Liver (tissue), 9 donors: ENCODE results near the gene HIF3A. TPM values are rescaled to one million over a fixed set of nuclear protein-coding genes. Genes with fewer than 3 reads are reported as not detected.

Experiments used
- DNase-seq: peaks from one replicate; pipeline ENCODE4 v3.0.0-alpha.2; 2017; ENCODE audit warnings: low spot score
- H3K27ac ChIP-seq, 2 donors: one replicate each; pipeline ENCODE4 v1.7.0; 2013; ENCODE audit warnings: inconsistent platforms in 2 of 2, low read length in 2 of 2, control low read depth in 1 of 2, low read depth in 1 of 2, mild to moderate bottlenecking in 1 of 2
- H3K27me3 ChIP-seq, 4 donors: one replicate each; pipeline versions ENCODE4 v1.6.1 to v1.7.0; 2013; ENCODE audit warnings: low read length in 3 of 4, inconsistent platforms in 1 of 4, mild to moderate bottlenecking in 1 of 4, moderate library complexity in 1 of 4; ENCODE audit not compliant: control insufficient read depth in 4 of 4, insufficient read depth in 4 of 4
- H3K36me3 ChIP-seq, 4 donors: one replicate each; pipeline versions ENCODE4 v1.6.1 to v1.7.0; 2013; ENCODE audit warnings: low read length in 3 of 4, mild to moderate bottlenecking in 3 of 4, low read depth in 1 of 4, moderate library complexity in 1 of 4; ENCODE audit not compliant: control insufficient read depth in 4 of 4, insufficient read depth in 3 of 4
- H3K4me1 ChIP-seq, 4 donors: one replicate each; pipeline versions ENCODE4 v1.6.1 to v1.7.0; 2013; ENCODE audit warnings: low read length in 3 of 4, mild to moderate bottlenecking in 3 of 4, moderate library complexity in 1 of 4; ENCODE audit not compliant: control insufficient read depth in 4 of 4, insufficient read depth in 4 of 4
- H3K4me3 ChIP-seq, 3 donors: one replicate each; pipeline versions ENCODE4 v1.6.1 to v1.7.0; 2013; ENCODE audit warnings: low read length in 3 of 3, control low read depth in 1 of 3, low read depth in 1 of 3, mild to moderate bottlenecking in 1 of 3
- H3K9ac ChIP-seq, 2 donors: one replicate each; pipeline ENCODE4 v1.7.0; 2013; ENCODE audit warnings: low read length in 2 of 2, mild to moderate bottlenecking in 2 of 2, moderate library complexity in 2 of 2, control low read depth in 1 of 2, low read depth in 1 of 2
- H3K9me3 ChIP-seq, 4 donors: one replicate each; pipeline versions ENCODE4 v1.6.1 to v1.7.0; 2013; ENCODE audit warnings: low read length in 3 of 4; ENCODE audit not compliant: control insufficient read depth in 4 of 4
- ATF3 ChIP-seq: IDR thresholded peaks from 2 replicates; pipeline ENCODE4 v1.6.1; 2016; ENCODE audit warnings: antibody characterized with exemption
- CTCF ChIP-seq: fragments of 150-350 bp; IDR thresholded peaks from 2 replicates; pipeline ENCODE4 v1.5.1; 2017; ENCODE audit warnings: improper control_type of control experiment, low read depth, low read length; ENCODE audit not compliant: missing input control
- EGR1 ChIP-seq, 2 donors: IDR thresholded peaks; 2 replicates each; pipeline ENCODE4 v1.6.1; 2016 to 2018; ENCODE audit warnings: antibody characterized with exemption in 2 of 2, low read depth in 2 of 2
- FOXA1 ChIP-seq: IDR thresholded peaks from 2 replicates; pipeline ENCODE4 v1.6.1; 2016; ENCODE audit warnings: antibody characterized with exemption
- FOXA2 ChIP-seq: IDR thresholded peaks from 2 replicates; pipeline ENCODE4 v1.6.1; 2016; ENCODE audit warnings: antibody characterized with exemption
- GABPA ChIP-seq, 2 donors: IDR thresholded peaks in 1 of 2; conservative IDR thresholded peaks in 1 of 2; 2 replicates each; pipeline ENCODE4 v1.6.1; 2016; ENCODE audit warnings: antibody characterized with exemption in 2 of 2, mild to moderate bottlenecking in 1 of 2, moderate library complexity in 1 of 2
- HNF4A ChIP-seq, 2 donors: conservative IDR thresholded peaks; 2 replicates each; pipeline ENCODE4 v1.6.1; 2016; ENCODE audit warnings: antibody characterized with exemption in 2 of 2, mild to moderate bottlenecking in 2 of 2
- HNF4G ChIP-seq: IDR thresholded peaks from 2 replicates; pipeline ENCODE4 v1.6.1; 2016; ENCODE audit warnings: antibody characterized with exemption
- JUND ChIP-seq, 2 donors: IDR thresholded peaks; 2 replicates each; pipeline ENCODE4 v1.6.1; 2016; ENCODE audit warnings: antibody characterized with exemption in 2 of 2
- MAX ChIP-seq: IDR thresholded peaks from 2 replicates; pipeline ENCODE4 v1.6.1; 2016; ENCODE audit warnings: antibody characterized with exemption
- NR2F2 ChIP-seq: IDR thresholded peaks from 2 replicates; pipeline ENCODE4 v1.6.1; 2016; ENCODE audit warnings: antibody characterized with exemption
- REST ChIP-seq: IDR thresholded peaks from 2 replicates; pipeline ENCODE4 v1.6.1; 2016; ENCODE audit warnings: antibody characterized with exemption, mild to moderate bottlenecking
- SP1 ChIP-seq: IDR thresholded peaks from 2 replicates; pipeline ENCODE4 v1.6.1; 2018; ENCODE audit warnings: antibody characterized with exemption, mild to moderate bottlenecking
- TAF1 ChIP-seq: conservative IDR thresholded peaks from 2 replicates; pipeline ENCODE4 v1.6.1; 2016; ENCODE audit warnings: antibody characterized with exemption, mild to moderate bottlenecking
- YY1 ChIP-seq: IDR thresholded peaks from 2 replicates; pipeline ENCODE4 v1.6.1; 2016; ENCODE audit warnings: antibody characterized with exemption, mild to moderate bottlenecking
- ZBTB33 ChIP-seq: IDR thresholded peaks from 2 replicates; pipeline ENCODE4 v1.6.1; 2016; ENCODE audit warnings: antibody characterized with exemption
- WGBS: extraction: QIAGEN DNeasy Blood & Tissue Kit; methylation state at CpG from one replicate; pipeline ENCODE4 v1.1.7; 2013; 5-methylcytosine and 5-hydroxymethylcytosine counted together
- polyA plus RNA-seq, 2 donors: library from polyadenylated mRNA; stranded (reverse) in 1 of 2; unstranded in 1 of 2; fragments of 200-250 nt in 1 of 2; fragments of >200 nt in 1 of 2; fragmentation: Nextera tagmentation in 1 of 2; extraction: Ambion mirVana in 1 of 2; gene quantifications; one replicate each; pipeline versions ENCODE4 v1.2.1 to v1.2.3, GENCODE V29; 2013 to 2015
- total RNA-seq, 2 donors: library from RNA; depleted of rRNA; stranded (reverse); fragments of >200 nt; gene quantifications; one replicate each; pipeline ENCODE4 v1.2.3, GENCODE V29; 2014
- donor health status: healthy.
- donor health status: healthy.
- donor health status: healthy.
- donor health status: healthy.
- donor health status: healthy.

Gene HIF3A
- total and polyA plus RNA-seq, 4 donors, result 2.2 to 20.5 (median 6.8) TPM

GRCh38 chr19:46383846-46384245, 87.0 kb downstream of the HIF3A start:
- DNase-seq, result no peak
- H3K36me3 ChIP-seq, result peaks cover 8 to 37% (median 32%) of the 10 kb centered on the region in 4 donors
- no peaks in the 10 kb centered on the region for H3K27me3 ChIP-seq
- H3K27ac ChIP-seq, result no peak overlapping the region
- H3K9ac ChIP-seq, result no peak overlapping the region
- H3K4me1 ChIP-seq, result peaks cover 0 to 5% (median 3%) of the 10 kb centered on the region in 4 donors
- H3K9me3 ChIP-seq, result no peaks in the 10 kb centered on the region
- H3K4me3 ChIP-seq, result no peak overlapping the region
- TF ChIP-seq JUND (IDR thresholded peaks at IDR 0.05) (no peak), SP1 (no peak), YY1 (no peak), GABPA (IDR thresholded peaks at IDR 0.05 in 1 of 2, conservative IDR thresholded peaks at IDR 0.05 in 1 of 2) (no peak)
- WGBS, result 93% methylated on average over 7 of the region's 7 CpGs

- WGBS, result 97% methylated on average over 11 of the region's 11 CpGs
These were observed 87.6 kb downstream of the HIF3A start for GRCh38 chr19:46384396-46384795.

More at GRCh38 chr19:46384396-46384795, 87.6 kb downstream of the HIF3A start:
- no peaks in the 10 kb centered on the region for H3K9me3 ChIP-seq
- no peaks in the 10 kb centered on the region for H3K27me3 ChIP-seq
- H3K4me1 ChIP-seq, result peaks cover 0 to 5% (median 3%) of the 10 kb centered on the region in 4 donors
- TF ChIP-seq SP1, result no peak
- no peak for TF ChIP-seq HNF4G
- no peak for TF ChIP-seq JUND (IDR thresholded peaks at IDR 0.05)
- TF ChIP-seq EGR1 (IDR thresholded peaks at IDR 0.05; ENCODE audit: low read depth in 2 of 2), result no peak
- no peak for TF ChIP-seq REST
- no peak for TF ChIP-seq FOXA1
- TF ChIP-seq ATF3, result no peak
- no peak for TF ChIP-seq YY1
- no peak for TF ChIP-seq HNF4A (conservative IDR thresholded peaks at IDR 0.05)
- no peak for TF ChIP-seq GABPA (IDR thresholded peaks at IDR 0.05 in 1 of 2, conservative IDR thresholded peaks at IDR 0.05 in 1 of 2)
- TF ChIP-seq TAF1, result no peak
- no peak for TF ChIP-seq NR2F2
- TF ChIP-seq FOXA2, result no peak
- TF ChIP-seq CTCF, result no peak
- TF ChIP-seq MAX, result no peak
- no peak for TF ChIP-seq ZBTB33
- no peak overlapping the region for H3K9ac ChIP-seq
- peaks cover 8 to 39% (median 31%) of the 10 kb centered on the region in 4 donors for H3K36me3 ChIP-seq
- no peak overlapping the region for H3K27ac ChIP-seq
- DNase-seq, result no peak
- no peak overlapping the region for H3K4me3 ChIP-seq
